ENCODE results near the gene KCNG2. TPM values are rescaled to one million over a fixed set of nuclear protein-coding genes. Genes with fewer than 3 reads are reported as not detected.

KCNG2 gene
- total and polyA plus RNA-seq, 2 of the 8 experiments (the other 6 are each of a cell fraction or from before 2014, with no cell fraction given): 0.19 to 0.74 TPM

DNA sequence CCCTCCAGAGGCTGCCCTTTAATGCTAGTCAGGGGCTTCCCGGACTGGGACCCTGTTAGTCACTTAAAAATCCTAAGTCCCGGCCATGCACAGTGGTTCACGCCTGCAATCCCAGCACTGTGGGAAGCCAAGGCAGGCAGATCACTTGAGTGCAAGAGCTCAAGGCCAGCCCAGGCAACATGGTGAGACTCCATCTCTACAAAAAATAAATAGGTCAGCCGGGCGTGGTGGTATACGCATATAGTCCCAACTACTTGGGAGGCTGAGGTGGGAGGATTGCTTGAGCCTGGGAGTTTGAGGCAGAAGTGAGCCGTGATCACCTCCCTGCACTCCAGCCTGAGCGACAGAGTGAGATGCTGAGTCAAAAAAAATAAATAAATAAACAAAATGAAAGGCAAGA lies 17.2 kb upstream of the KCNG2 start (continued):
- TF ChIP-seq, protein P1, sequence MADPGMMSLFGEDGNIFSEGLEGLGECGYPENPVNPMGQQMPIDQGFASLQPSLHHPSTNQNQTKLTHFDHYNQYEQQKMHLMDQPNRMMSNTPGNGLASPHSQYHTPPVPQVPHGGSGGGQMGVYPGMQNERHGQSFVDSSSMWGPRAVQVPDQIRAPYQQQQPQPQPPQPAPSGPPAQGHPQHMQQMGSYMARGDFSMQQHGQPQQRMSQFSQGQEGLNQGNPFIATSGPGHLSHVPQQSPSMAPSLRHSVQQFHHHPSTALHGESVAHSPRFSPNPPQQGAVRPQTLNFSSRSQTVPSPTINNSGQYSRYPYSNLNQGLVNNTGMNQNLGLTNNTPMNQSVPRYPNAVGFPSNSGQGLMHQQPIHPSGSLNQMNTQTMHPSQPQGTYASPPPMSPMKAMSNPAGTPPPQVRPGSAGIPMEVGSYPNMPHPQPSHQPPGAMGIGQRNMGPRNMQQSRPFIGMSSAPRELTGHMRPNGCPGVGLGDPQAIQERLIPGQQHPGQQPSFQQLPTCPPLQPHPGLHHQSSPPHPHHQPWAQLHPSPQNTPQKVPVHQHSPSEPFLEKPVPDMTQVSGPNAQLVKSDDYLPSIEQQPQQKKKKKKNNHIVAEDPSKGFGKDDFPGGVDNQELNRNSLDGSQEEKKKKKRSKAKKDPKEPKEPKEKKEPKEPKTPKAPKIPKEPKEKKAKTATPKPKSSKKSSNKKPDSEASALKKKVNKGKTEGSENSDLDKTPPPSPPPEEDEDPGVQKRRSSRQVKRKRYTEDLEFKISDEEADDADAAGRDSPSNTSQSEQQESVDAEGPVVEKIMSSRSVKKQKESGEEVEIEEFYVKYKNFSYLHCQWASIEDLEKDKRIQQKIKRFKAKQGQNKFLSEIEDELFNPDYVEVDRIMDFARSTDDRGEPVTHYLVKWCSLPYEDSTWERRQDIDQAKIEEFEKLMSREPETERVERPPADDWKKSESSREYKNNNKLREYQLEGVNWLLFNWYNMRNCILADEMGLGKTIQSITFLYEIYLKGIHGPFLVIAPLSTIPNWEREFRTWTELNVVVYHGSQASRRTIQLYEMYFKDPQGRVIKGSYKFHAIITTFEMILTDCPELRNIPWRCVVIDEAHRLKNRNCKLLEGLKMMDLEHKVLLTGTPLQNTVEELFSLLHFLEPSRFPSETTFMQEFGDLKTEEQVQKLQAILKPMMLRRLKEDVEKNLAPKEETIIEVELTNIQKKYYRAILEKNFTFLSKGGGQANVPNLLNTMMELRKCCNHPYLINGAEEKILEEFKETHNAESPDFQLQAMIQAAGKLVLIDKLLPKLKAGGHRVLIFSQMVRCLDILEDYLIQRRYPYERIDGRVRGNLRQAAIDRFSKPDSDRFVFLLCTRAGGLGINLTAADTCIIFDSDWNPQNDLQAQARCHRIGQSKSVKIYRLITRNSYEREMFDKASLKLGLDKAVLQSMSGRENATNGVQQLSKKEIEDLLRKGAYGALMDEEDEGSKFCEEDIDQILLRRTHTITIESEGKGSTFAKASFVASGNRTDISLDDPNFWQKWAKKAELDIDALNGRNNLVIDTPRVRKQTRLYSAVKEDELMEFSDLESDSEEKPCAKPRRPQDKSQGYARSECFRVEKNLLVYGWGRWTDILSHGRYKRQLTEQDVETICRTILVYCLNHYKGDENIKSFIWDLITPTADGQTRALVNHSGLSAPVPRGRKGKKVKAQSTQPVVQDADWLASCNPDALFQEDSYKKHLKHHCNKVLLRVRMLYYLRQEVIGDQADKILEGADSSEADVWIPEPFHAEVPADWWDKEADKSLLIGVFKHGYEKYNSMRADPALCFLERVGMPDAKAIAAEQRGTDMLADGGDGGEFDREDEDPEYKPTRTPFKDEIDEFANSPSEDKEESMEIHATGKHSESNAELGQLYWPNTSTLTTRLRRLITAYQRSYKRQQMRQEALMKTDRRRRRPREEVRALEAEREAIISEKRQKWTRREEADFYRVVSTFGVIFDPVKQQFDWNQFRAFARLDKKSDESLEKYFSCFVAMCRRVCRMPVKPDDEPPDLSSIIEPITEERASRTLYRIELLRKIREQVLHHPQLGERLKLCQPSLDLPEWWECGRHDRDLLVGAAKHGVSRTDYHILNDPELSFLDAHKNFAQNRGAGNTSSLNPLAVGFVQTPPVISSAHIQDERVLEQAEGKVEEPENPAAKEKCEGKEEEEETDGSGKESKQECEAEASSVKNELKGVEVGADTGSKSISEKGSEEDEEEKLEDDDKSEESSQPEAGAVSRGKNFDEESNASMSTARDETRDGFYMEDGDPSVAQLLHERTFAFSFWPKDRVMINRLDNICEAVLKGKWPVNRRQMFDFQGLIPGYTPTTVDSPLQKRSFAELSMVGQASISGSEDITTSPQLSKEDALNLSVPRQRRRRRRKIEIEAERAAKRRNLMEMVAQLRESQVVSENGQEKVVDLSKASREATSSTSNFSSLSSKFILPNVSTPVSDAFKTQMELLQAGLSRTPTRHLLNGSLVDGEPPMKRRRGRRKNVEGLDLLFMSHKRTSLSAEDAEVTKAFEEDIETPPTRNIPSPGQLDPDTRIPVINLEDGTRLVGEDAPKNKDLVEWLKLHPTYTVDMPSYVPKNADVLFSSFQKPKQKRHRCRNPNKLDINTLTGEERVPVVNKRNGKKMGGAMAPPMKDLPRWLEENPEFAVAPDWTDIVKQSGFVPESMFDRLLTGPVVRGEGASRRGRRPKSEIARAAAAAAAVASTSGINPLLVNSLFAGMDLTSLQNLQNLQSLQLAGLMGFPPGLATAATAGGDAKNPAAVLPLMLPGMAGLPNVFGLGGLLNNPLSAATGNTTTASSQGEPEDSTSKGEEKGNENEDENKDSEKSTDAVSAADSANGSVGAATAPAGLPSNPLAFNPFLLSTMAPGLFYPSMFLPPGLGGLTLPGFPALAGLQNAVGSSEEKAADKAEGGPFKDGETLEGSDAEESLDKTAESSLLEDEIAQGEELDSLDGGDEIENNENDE (IDR thresholded peaks at IDR 0.05; ENCODE audit: insufficient replicate concordance, low read length): no peak
- no peak for TF ChIP-seq RFX5 (IDR thresholded peaks at IDR 0.05; ENCODE audit: borderline replicate concordance, low read depth, low read length)
- no peak for TF ChIP-seq KDM4A (IDR thresholded peaks at IDR 0.05; ENCODE audit: low read depth, low read length, severe bottlenecking)
- TF ChIP-seq YY1 (IDR thresholded peaks at IDR 0.05; ENCODE audit: low read depth, low read length): no peak
- no peak for TF ChIP-seq JUND (IDR thresholded peaks at IDR 0.05; ENCODE audit: low read length)
- TF ChIP-seq ASH2L (IDR thresholded peaks at IDR 0.05; ENCODE audit: low read length): no peak
- TF ChIP-seq TEAD4 (IDR thresholded peaks at IDR 0.05; ENCODE audit: low read depth, low read length): no peak
- no peak for TF ChIP-seq CEBPB (IDR thresholded peaks at IDR 0.05; ENCODE audit: low read depth, low read length)
- TF ChIP-seq HDAC6 (IDR thresholded peaks at IDR 0.05; ENCODE audit: low read depth, low read length): no peak
- no peak for TF ChIP-seq GABPA (IDR thresholded peaks at IDR 0.05; ENCODE audit: borderline replicate concordance, insufficient read depth, low read length)
- TF ChIP-seq, protein P2, sequence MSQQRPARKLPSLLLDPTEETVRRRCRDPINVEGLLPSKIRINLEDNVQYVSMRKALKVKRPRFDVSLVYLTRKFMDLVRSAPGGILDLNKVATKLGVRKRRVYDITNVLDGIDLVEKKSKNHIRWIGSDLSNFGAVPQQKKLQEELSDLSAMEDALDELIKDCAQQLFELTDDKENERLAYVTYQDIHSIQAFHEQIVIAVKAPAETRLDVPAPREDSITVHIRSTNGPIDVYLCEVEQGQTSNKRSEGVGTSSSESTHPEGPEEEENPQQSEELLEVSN (IDR thresholded peaks at IDR 0.05): no peak
- TF ChIP-seq HDAC2 (IDR thresholded peaks at IDR 0.05; ENCODE audit: borderline replicate concordance in 1 of 2, low read depth in 2 of 2, low read length in 2 of 2): no peak

Data from H1 (cell line).